Activated gamma-delta T cell treated with Interleukin-2 at 50 U/mL for 16 hours (primary cell): ENCODE results near the gene SPZ1.
"Not testable (repeated sequence)": the region's sequence is repeated elsewhere in the genome, so short reads cannot be mapped to it uniquely, and the experiment has no call there.

Source experiments
- DNase-seq: peaks from one replicate; pipeline ENCODE4 v3.0.0-alpha.2; 2020

The SPZ1 gene, protein sequence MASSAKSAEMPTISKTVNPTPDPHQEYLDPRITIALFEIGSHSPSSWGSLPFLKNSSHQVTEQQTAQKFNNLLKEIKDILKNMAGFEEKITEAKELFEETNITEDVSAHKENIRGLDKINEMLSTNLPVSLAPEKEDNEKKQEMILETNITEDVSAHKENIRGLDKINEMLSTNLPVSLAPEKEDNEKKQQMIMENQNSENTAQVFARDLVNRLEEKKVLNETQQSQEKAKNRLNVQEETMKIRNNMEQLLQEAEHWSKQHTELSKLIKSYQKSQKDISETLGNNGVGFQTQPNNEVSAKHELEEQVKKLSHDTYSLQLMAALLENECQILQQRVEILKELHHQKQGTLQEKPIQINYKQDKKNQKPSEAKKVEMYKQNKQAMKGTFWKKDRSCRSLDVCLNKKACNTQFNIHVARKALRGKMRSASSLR

DNA sequence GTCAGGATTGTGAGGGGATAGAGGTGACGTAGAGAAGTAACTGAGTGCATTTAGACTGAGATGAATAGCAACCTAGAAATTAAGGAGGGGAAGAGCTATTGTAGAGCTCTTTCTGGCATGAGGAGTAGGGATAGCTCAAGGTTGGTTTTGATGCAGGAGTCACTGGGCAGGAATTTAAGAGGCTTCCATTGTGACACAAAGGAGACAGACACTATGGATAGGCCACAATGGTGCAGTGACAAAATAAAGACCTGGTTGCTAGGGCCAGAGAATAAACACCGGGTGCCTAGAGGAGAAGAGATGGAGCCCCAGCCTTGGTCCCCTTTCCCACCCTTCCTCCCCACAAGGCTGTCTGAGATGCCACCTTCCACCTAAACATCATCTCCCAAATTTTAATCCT lies at the start of gene SPZ1:
Gene SPZ1, plus strand, starts transcription at position 301 of the 400 bp plus-strand sequence. CDS start 214 bp downstream, outside the sequence.
- no peak for DNase-seq

DNA sequence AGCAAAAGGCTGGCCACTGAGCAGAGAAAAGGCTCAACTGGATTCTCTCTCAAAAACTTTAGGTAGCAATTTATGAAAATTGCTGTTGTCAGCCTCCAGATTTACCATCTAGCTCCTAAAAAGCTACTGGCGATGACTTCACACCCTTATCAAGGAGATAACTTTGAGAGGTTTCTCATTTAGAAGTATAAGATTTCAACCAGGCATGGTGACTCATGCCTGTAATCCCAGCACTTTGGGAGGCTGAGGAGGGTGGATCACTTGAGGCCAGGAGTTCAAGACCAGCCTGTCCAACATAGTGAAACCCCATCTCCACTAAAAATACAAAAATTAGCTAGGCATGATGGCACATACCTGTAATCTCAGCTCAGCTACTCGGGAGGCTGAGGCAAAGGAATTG lies 49.3 kb upstream of the SPZ1 start:
- DNase-seq, result not testable (repeated sequence)

DNA sequence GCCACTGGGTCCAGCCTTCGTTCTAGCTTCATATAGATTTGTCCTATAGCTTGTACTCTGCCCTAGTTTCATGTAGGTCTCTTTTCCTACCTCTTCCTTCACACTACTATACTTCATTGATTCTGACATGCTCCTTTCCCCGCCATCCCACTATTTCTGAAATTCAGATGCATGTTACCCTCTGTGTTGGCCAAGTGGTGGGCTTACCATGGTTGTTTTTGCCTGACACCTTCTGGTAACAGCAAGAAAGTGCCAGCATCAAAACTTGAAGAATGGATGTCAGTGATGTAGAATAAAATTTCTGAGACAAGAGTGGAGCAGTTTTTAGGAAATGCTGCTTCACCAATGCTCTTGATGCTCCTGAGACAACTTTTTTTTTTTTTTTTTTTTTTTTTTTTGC lies 44.5 kb upstream of the SPZ1 start:
- no peak for DNase-seq

DNA sequence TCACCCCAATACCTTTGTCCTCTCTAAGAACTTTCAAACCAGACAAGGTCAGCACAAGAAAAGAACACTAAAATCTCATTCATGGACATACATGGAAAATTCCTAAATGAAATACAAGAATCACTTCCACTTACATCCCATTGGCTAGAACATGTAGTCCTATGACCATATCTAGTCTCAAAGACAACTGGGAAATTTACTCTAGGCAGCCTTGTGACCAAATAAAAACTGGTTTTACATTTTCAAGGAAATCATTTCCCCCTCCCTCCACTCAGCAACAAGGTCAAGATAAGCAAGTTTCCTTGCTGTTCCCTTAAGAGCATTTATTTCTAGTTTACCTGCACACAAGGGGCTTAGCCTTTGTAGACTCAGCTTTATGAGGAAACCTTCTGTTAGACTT lies 43.6 kb upstream of the SPZ1 start:
- DNase-seq, result no peak

DNA sequence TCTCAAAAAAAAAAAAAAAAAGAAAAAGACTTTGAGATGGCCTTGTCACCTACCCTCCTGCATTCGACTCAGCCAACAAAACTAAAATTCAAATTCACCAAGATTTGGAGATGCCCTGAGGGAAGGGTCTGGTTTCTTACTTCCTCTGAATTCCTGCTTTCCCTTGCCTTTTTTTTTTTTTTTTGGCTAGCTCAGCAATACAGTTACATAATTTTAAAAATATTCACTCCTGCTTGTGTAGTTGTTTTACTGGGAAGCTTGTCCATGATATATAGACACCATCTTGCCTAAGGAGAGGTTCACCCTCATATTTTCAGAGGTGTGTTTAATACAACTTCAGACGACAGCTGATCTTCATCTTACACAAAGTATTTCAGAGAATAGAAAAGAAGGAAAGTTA lies 42.6 kb upstream of the SPZ1 start:
- no peak for DNase-seq

DNA sequence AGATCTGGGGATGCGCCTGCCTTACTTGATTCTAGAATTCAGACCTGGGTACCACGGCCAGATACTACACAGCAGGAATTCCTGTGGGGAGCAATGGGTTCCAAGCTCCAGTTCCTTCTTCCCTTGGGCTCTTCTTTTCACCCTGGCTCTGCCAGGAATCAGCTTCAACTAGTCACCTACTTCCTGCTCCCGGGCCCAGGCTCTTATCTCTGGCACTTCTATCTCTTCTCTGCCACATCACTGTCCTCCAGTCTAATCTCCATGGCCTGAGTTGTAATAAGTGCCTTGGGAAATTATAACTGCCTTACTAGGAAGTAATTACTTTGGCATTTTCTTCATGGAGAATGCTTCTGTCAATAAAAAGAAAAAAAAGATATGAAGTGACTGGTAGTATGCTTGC lies 37.7 kb upstream of the SPZ1 start:
- no peak for DNase-seq

DNA sequence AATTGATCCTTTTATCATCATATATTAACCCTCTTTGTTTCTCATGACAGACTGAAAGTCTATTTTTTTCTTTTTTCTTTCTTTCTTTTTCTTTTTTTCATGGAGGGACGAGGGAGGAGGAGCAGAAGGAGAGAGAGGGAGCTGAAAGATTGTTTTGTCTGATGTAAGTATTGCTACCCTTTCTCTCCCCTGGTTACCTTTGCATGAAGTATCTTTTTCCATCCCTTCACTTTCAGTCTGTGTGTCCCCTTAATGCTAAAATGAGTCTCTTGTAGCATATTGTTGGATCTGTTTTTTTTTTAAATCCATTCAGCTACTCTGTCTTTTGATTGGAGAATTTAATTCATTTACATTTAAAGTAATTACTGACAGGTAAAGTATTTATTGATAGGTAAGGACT lies 36.4 kb upstream of the SPZ1 start:
- no peak for DNase-seq

DNA sequence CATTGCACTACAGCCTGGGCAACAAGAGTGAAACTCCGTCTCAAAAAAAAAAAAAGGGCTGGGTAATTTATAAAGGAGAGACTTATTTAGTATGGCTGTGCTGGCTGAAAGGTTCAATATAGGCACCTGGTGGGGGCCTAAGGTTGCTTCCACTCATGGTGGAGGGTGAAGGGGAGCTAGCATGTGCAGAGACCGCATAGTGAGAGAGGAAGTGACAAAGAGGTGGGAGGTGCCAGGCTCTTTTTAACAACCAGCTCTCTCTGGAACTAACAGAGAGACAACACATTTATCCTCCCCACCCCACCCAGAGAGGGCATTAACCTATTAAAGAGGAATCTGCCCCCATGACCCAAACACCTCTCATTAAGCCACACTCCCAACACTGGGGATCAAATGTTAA lies 35.1 kb upstream of the SPZ1 start:
- peak; percentile 11 for DNase-seq

DNA sequence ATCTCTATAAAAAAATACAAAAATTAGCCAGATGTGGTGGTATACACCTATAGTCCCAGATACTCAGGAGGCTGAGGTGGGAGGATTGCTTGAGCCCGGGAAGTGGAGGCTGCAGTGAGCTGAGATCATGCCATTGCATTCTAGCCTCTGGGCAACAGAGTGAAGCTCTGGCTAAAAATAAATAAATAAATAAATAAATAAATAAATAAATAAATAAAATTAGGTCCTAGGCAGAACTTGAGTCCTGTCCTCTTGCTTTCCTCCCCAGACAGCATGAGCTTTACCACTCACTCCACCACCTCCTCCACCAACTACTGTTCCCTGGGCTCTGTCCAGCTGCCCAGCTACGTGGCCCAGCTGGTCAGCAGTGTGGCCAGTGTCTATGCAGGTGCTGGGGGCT lies 31.6 kb upstream of the SPZ1 start:
- DNase-seq, result no peak

DNA sequence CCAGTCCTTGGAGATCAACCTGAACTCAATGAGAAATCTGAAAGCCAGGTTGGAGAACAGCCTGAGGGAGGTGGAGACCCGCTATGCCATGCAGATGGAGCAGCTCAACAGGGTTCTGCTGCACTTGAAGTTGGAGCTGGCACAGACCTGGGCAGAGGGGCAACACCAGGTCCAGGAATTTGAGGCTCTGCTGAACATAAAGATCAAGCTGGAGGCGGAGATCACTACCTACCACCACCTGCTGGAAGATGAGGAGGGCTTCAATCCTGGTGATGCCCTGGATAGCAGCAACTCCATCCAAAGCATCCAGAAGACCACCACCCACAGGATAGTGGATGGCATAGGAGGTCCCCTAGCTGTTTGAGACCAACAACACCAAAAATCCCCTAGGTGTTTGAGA lies 30.5 kb upstream of the SPZ1 start:
- DNase-seq, result no peak

DNA sequence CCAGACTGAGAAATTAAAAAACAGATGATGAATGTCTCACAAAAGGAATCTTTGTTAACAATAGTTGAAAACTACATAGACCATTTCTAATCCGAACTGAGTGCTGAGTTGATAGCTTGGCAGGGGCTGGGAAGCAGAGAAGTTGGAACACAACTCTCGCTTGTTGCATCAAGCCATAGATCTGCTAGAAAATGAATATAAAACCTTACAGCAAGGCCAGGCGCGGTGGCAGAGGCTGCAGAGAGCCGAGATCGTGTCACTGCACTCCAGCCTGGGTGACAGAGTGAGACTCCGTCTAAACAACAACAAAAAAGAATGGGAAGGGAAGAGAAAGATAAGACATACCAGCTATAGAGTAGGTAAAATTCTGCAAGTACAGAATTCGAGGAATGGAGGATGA lies 28.0 kb upstream of the SPZ1 start:
- no peak for DNase-seq

DNA sequence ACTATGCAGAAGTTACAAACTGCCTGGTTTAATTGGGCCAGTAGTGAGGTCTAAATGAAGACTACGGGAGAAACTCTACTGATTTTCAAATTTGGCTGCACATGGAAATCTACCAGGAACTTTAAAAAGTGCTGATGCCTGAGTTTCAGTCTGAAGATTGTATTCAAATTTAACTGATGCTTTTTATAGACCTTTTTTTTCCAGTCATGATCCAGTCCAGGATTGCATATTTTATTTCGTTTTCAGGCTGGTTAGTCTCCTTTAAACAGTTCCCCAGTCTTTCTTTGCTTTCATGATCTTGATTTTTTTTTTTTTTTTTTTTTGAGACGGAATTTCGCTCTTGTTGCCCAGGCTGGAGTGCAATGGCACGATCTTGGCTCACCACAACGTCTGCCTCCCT lies 23.7 kb upstream of the SPZ1 start:
- no peak for DNase-seq

DNA sequence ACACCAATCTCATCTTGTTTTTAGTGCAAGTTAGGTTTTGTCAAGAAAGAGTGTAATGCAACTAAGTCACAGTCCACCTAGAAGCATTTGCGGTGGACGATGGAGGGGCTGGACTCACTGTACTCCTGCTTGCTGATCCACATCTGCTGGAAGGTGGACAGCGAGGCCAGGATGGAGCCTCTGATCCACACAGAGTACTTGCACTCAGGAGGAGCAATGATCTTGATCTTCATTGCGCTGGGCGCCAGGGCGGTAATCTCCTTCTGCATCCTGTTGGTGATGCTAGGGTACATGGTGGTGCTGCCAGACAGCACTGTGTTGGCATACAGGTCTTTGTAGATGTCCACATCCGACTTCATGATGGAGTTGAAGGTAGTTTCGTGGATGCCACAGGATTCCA lies 20.2 kb upstream of the SPZ1 start:
- no peak for DNase-seq

DNA sequence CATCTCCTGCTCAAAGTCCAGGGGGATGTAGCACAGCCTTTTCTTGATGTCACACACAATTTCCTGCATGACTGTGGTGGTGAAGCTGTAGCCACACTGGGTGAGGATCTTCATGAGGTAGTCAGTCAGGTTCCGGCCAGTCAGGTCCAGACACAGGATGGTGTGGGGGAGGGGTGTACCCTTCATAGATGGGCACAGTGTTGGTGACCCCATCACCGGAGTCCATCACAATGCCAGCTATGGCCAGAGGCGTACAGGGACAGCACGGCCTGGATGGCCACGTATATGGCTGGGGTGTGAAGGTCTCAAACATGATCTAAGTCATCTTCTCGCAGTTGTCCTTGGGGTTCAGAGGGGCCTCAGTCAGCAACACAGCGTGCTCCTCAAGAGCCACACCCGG lies 19.7 kb upstream of the SPZ1 start:
- DNase-seq, result no peak

DNA sequence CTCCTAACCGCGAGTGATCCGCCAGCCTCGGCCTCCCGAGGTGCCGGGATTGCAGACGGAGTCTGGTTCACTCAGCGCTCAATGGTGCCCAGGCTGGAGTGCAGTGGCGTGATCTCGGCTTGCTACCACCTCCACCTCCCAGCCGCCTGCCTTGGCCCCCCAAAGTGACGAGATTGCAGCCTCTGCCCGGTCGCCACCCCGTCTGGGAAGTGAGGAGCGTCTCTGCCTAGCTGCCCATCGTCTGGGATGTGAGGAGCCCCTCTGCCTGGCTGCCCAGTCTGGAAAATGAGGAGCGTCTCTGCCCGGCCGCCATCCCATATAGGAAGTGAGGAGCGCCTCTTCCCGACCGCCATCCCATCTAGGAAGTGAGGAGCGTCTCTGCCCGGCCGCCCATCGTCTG lies 19.0 kb upstream of the SPZ1 start:
- not testable (repeated sequence) for DNase-seq

DNA sequence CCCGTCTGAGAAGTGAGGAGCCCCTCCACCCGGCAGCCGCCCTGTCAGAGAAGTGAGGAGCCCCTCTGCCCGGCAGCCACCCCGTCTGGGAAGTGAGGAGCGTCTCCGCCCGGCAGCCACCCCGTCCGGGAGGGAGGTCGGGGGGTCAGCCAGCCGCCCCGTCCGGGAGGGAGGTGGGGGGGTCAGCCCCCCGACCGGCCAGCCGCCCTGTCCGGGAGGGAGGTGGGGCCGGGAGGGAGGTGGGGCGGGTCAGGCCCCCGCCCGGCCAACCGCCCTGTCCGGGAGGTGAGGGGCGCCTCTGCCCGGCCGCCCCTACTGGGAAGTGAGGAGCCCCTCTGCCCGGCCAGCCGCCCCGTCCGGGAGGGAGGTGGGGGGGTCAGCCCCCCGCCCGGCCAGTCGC lies 18.5 kb upstream of the SPZ1 start:
- not testable (repeated sequence) for DNase-seq

DNA sequence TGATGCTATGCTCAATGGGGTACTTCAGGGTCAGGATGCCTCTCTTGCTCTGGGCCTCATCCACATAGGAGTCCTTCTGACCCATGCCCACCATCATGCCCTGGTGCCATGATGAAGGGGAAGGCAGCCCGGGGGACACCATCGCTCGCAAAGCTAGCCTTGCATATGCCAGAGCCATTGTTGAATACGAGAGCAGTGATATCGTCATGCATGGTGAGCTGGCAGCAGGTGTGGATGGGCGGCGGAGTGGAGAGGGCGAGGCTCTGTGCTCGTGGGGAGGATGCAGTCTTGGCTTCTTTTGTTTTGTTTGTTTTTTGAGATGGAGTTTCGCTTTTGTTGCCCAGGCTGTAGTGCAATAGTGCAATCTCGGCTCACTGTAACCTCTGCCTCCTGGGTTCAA lies 17.2 kb upstream of the SPZ1 start:
- DNase-seq, result no peak

DNA sequence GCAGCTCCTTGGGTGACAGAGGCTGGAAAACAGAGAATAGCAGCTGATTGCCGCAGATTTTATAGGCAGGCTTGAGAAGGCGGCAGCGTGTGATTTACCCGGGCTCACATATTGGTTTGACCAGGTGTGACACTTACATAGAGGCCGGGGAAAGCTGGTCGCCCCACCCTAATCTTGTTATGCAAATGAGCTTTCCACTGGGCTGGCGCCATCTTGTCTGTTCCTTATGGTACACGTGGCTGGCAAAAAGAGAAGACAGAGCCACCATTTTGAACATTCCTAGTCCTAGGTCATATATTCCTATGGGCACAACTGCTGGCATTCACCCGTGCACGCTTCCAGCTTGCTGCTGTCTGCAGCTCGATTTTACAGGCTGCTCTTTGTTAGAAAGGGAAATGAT lies 11.3 kb upstream of the SPZ1 start:
- no peak for DNase-seq

DNA sequence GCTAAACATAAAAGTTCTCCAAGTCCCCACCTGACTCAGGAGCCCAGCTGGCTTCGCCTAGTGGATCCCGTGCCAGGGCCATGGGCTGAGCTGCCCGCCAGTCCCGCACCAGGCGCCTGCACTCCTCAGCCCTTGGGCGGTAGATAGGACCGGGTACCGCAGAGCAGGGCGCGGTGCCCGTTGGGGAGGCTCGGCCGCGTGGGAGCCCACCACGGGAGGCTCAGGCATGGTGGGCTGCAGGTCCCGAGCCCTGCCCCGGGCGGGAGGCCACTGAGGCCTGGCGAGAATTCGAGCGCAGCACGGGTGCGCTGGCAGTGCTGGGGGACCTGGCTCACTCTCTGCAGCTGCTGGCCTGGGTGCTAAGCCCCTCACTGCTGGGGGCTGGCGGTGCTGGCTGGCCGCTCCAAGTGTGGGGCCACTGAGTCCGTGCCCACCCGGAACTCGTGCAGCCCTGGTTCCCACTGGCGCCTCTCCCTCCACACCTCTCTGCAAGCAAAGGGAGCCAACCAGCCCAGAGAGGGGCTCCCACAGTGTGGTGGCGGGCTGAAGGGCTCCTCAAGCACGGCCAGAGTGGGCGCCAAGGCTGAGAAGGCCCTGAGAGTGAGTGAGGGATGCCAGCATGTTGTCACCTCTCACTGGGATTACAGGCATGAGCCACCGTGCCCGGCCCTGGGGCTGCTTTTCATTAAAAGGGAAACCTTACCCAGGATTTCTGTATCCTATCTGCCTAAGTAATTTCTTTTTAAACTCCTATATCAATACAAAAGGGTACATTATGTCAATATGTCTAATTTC lies 9.7 kb upstream of the SPZ1 start:
- no peak for DNase-seq

DNA sequence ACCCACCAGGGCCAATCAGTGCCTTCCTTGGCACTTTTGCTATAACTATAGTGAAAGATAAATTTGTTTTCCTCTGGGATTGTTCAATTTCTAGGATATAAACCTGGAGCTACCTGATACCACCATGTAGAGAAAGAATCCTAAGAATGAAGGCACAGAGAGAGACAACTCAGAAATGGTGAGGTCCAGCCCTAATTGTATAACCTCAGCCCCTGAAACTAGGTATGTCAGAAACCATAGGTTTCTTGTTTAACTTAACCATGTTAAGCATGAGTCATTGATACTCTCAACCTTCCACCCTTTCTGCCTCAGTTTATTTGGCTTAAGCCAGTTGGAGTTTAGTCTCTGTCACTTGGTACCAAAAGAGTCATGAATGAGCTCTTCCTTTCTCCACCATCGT lies 4.6 kb upstream of the SPZ1 start:
- no peak for DNase-seq

DNA sequence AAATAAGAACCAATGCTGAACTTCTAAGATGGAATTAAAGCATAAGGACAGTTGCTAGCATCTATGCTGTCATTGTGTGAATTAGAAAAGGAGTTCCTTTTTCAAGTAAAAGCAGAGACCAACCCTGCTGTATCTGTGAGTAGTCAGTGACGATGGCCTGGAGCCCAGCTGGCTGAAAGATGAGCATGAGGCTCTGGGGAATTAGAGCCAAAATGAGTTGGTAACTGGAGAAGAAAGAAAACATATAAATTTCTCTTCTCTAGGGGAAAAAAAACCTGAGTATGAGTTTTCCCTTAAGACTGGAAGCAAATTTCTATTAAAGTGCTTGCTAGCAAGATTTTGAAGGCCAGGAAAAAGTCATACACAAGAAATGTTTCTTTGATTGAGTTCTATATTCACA lies 1.6 kb upstream of the SPZ1 start:
- DNase-seq, result no peak

DNA sequence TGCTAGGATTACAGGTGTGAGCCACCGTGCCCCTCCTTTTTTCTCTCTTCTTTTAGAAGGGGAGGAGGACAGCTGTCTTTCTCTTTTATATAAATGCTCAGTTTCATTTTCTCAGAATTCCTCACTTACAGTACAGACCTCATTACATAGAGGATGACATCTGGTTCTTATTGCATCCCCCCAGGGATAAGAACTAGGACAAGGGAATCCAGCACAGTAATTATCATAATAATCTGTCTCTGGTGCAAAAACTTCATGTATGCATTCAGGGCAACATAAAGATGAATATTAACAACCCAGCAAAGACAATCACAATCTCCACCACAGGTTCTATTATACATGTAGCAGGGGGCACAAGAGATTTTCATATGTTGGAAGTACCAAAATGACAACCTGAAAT lies 5.1 kb downstream of the SPZ1 start:
- DNase-seq, result no peak

DNA sequence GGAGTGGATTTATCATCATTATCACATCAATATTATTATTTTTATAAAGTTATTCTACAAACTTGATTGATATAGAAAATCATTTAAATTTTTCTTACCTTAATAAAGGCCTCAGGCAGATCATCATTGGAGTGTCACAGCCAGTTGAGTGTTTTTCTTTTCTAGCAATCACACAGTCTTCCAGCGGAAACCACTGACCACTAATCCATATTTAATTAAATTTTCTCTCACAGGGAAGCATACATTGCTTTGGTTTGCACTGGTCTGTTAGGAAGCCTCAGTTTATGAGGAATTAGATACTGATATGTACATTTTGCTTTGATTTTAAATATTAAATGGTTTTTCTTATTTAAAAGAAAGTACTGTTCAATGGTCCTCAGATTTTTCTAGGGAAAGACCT lies 6.7 kb downstream of the SPZ1 start:
- DNase-seq, result no peak

DNA sequence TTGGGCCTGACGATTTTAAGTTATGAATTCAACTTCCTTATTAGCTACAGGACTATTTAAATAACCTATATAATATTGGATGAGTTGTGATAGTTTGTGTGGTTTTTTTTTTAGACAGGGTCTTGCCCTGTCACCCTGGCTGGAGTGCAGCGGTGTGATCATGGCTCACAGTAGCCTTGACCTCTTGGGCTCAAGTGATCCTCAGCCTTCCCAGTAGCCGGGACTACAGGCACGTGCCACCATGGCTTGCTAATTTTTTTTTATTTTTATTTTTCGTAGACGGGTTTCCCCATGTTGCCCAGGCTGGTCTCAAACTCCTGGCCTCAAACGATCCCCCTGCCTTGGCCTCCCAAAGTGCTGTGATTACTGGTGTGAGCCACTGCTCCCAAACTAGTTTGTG lies 17.6 kb downstream of the SPZ1 start:
- DNase-seq, result no peak

DNA sequence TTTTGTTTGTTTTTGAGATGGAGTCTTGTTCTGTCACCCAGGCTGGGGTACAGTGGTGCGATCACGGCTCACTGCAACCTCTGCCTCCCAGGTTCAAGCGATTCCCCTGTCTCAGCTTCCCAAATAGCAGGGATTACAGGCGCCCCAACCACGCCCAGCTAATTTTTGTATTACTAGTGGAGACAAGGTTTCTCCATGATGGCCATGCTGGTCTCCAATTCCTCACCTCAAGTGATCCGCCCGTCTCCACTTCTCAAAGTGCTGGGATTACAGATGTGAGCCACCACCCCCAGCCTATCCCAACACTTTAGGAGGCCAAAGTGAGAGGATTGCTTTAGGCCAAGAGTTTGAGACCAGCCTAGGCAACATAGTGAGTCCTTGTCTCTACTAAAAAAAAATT lies 19.3 kb downstream of the SPZ1 start:
- no peak for DNase-seq
